ENCODE data around the gene CACNA1C. TPM values are rescaled to one million over a fixed set of nuclear protein-coding genes. Genes with fewer than 3 reads are reported as not detected.

Gene CACNA1C
- total RNA-seq, 2 donors from 2014 or later, result 8.1 to 18.2 TPM

DNA sequence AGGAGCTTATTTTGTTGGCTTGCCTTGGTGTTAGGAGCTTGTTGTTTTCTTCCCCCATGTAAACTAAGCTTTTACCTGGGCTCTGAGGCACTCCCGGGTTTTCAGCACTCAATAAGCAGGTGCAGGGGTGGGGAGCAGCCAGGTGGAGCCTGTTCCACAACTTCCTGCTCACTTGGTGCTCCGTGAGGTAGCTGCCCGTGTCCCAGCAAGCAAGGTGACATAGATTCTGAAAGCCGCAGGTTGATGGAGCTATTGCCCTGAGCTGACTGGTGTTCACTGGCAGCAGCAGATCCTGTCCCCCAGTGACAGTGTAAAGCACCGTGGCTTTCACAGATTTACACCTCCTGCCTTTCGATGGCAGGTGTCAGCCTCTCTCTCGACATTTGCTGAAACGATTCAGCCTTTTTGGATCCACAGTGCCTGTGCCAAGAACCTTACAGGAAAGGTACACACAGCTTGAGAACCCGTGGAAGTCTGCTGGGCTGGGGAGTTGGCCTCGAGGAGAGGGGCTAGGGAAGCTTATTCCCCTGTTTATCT lies 446.2 kb downstream of the CACNA1C start:
- no peak overlapping the region for H3K27ac ChIP-seq
- no peaks in the 10 kb centered on the region for H3K9me3 ChIP-seq
- WGBS, result 49% methylated on average over 10 of the region's 10 CpGs
- DNase-seq (ENCODE audit: low spot score), result no peak
- intact Hi-C loops (cut with DNase I), result no loop called here
- no peak for TF ChIP-seq CTCF (IDR thresholded peaks at IDR 0.05)
- TF ChIP-seq POLR2AphosphoS5 (IDR thresholded peaks at IDR 0.05), result no peak
- TF ChIP-seq POLR2A (IDR thresholded peaks at IDR 0.05), result no peak
- H3K36me3 ChIP-seq, result no peaks in the 10 kb centered on the region
- no peaks in the 10 kb centered on the region for H3K4me1 ChIP-seq (replicated peaks)
- H3K27me3 ChIP-seq (replicated peaks; ENCODE audit: insufficient read depth), result no peaks in the 10 kb centered on the region
- H3K4me3 ChIP-seq, result no peak overlapping the region

- 65% methylated on average over 14 of the region's 14 CpGs for WGBS
- no peaks in the 10 kb centered on the region for H3K4me1 ChIP-seq (replicated peaks)
- intact Hi-C loops (cut with DNase I), result no loop called here
- H3K9me3 ChIP-seq, result no peaks in the 10 kb centered on the region
- H3K36me3 ChIP-seq, result no peaks in the 10 kb centered on the region
- H3K27ac ChIP-seq, result no peak overlapping the region
- no peaks in the 10 kb centered on the region for H3K27me3 ChIP-seq (replicated peaks; ENCODE audit: insufficient read depth)
- no peak for DNase-seq (ENCODE audit: low spot score)
- TF ChIP-seq POLR2AphosphoS5 (IDR thresholded peaks at IDR 0.05), result no peak
- no peak for TF ChIP-seq CTCF (IDR thresholded peaks at IDR 0.05)
- no peak for TF ChIP-seq POLR2A (IDR thresholded peaks at IDR 0.05)
- no peak overlapping the region for H3K4me3 ChIP-seq
Measured at GRCh38 chr12:2501464-2502191, 448.8 kb downstream of the CACNA1C start.

DNA sequence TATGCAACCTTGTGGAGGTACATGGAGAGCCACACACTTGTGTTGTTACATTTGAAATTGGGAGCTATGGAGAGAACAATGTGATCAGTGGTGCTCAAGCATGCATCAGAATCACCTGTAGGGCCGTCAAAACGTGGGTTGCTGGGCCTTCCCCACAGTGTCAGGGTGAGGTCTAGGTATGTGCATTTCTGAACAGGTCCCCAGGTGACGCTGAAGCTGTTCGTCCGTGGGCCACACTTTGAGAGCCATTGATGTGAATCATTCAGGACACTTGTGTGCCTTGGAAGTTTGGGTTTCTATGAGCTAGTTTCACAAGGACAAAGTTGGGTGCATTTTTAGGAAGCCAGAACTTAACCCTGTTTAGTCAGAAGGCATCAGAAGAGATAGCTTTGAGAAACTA lies 450.2 kb downstream of the CACNA1C start:
- Histone ChIP-seq H3K27ac (no peak overlapping the region), H3K4me1 (replicated peaks) (no peaks in the 10 kb centered on the region), H3K27me3 (replicated peaks; ENCODE audit: insufficient read depth) (no peaks in the 10 kb centered on the region), H3K36me3 (no peaks in the 10 kb centered on the region), H3K4me3 (no peak overlapping the region), H3K9me3 (no peaks in the 10 kb centered on the region)
- no peak for TF ChIP-seq CTCF (IDR thresholded peaks at IDR 0.05)
- no peak for TF ChIP-seq POLR2AphosphoS5 (IDR thresholded peaks at IDR 0.05)
- no peak for TF ChIP-seq POLR2A (IDR thresholded peaks at IDR 0.05)
- DNase-seq (ENCODE audit: low spot score), result no peak
- intact Hi-C loops (cut with DNase I), result no loop called here
- WGBS, result 92% methylated on average over 5 of the region's 5 CpGs

DNA sequence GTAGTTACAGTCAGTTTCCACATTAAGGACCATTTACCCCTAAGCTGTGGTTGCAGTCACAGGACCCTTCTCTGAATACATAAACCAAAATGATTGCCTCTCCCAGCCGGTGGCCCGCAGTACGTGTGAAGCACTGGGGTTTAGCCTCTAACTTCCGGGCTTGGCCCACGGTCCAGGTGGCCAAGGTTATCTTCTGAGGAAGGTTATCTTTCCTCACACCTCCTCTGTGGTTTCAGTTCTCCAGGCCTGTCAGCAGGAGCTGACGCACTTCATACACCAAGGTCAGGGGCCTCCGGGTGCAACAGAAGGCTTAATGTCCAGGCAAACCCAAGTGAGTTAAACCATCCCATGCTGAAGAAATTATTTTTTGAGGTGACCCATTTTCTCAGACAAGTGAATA lies 451.0 kb downstream of the CACNA1C start:
- TF ChIP-seq POLR2AphosphoS5 (IDR thresholded peaks at IDR 0.05) (no peak), POLR2A (IDR thresholded peaks at IDR 0.05) (no peak), CTCF (IDR thresholded peaks at IDR 0.05) (no peak)
- Histone ChIP-seq H3K4me1 (replicated peaks) (no peaks in the 10 kb centered on the region), H3K9me3 (no peaks in the 10 kb centered on the region), H3K27ac (no peak overlapping the region), H3K4me3 (no peak overlapping the region), H3K27me3 (replicated peaks; ENCODE audit: insufficient read depth) (no peaks in the 10 kb centered on the region), H3K36me3 (no peaks in the 10 kb centered on the region)
- WGBS, result 88% methylated on average over 7 of the region's 7 CpGs
- intact Hi-C loops (cut with DNase I), result no loop called here
- no peak for DNase-seq (ENCODE audit: low spot score)

GRCh38 chr12:2504577-2504976 lies 451.8 kb downstream of the CACNA1C start:
- Histone ChIP-seq H3K4me3 (no peak overlapping the region), H3K9me3 (no peaks in the 10 kb centered on the region), H3K36me3 (no peaks in the 10 kb centered on the region), H3K27ac (no peak overlapping the region), H3K4me1 (replicated peaks) (no peaks in the 10 kb centered on the region), H3K27me3 (replicated peaks; ENCODE audit: insufficient read depth) (no peaks in the 10 kb centered on the region)
- TF ChIP-seq CTCF (IDR thresholded peaks at IDR 0.05), result no peak
- no peak for TF ChIP-seq POLR2A (IDR thresholded peaks at IDR 0.05)
- no peak for TF ChIP-seq POLR2AphosphoS5 (IDR thresholded peaks at IDR 0.05)
- intact Hi-C loops (cut with DNase I), result no loop called here
- WGBS, result 96% methylated on average over 15 of the region's 15 CpGs
- no peak for DNase-seq (ENCODE audit: low spot score)
